ENCODE results near the gene HSPA12B. TPM values are rescaled to one million over a fixed set of nuclear protein-coding genes. Genes with fewer than 3 reads are reported as not detected.

HSPA12B gene
- total RNA-seq, 1 donor from 2014 or later: 21.6 TPM

DNA sequence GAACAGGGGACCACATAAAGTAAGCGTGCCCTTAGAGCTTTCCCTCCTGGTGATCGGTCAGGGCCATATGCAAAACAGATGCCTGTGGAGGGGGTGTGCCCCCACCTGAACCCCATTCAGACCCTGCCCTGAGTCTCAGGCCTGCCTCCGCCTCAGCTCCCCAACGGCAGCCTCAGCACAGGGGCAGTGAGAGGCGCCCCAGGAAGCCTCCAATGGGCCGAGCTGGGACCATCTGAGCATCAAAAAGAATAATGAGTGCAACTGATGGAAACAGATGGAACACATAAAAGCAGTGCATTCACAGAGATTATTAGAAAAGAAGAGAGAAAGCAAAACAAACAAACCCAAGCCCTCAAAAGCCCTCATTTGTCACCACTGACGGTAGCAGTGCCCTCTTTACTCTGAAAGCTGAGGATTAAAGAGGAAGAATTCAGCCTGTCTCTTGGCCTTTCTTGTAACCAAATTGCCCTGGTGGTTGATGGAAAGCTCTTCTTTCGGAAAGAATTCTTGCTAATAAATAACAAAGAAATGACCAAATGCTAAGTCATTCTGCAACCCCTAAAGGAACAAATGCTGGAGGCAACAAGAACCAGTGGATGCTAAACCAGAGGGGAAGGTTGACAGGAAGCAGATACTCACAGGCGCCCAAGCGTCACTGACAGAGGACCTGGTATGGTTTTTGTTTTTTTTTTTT is 28.3 kb downstream of the HSPA12B start:
- Histone ChIP-seq H3K9me3 (no peaks in the 10 kb centered on the region), H3K27me3 (no peaks in the 10 kb centered on the region), H3K36me3 (no peaks in the 10 kb centered on the region), H3K27ac (no peak overlapping the region), H3K4me3 (no peak overlapping the region), H3K4me1 (peaks cover 18% of the 10 kb centered on the region)
- no peak for TF ChIP-seq POLR2A (IDR thresholded peaks at IDR 0.05)
- TF ChIP-seq, protein P1, sequence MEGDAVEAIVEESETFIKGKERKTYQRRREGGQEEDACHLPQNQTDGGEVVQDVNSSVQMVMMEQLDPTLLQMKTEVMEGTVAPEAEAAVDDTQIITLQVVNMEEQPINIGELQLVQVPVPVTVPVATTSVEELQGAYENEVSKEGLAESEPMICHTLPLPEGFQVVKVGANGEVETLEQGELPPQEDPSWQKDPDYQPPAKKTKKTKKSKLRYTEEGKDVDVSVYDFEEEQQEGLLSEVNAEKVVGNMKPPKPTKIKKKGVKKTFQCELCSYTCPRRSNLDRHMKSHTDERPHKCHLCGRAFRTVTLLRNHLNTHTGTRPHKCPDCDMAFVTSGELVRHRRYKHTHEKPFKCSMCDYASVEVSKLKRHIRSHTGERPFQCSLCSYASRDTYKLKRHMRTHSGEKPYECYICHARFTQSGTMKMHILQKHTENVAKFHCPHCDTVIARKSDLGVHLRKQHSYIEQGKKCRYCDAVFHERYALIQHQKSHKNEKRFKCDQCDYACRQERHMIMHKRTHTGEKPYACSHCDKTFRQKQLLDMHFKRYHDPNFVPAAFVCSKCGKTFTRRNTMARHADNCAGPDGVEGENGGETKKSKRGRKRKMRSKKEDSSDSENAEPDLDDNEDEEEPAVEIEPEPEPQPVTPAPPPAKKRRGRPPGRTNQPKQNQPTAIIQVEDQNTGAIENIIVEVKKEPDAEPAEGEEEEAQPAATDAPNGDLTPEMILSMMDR (IDR thresholded peaks at IDR 0.05): no peak
- TF ChIP-seq POLR2AphosphoS5 (IDR thresholded peaks at IDR 0.05; ENCODE audit: insufficient read depth in 1 of 2, low read depth in 1 of 2): no peak
- DNase-seq (ENCODE audit: extremely low spot score in 2 of 2): no peak
- intact Hi-C loops (cut with DNase I): no loop called here

DNA sequence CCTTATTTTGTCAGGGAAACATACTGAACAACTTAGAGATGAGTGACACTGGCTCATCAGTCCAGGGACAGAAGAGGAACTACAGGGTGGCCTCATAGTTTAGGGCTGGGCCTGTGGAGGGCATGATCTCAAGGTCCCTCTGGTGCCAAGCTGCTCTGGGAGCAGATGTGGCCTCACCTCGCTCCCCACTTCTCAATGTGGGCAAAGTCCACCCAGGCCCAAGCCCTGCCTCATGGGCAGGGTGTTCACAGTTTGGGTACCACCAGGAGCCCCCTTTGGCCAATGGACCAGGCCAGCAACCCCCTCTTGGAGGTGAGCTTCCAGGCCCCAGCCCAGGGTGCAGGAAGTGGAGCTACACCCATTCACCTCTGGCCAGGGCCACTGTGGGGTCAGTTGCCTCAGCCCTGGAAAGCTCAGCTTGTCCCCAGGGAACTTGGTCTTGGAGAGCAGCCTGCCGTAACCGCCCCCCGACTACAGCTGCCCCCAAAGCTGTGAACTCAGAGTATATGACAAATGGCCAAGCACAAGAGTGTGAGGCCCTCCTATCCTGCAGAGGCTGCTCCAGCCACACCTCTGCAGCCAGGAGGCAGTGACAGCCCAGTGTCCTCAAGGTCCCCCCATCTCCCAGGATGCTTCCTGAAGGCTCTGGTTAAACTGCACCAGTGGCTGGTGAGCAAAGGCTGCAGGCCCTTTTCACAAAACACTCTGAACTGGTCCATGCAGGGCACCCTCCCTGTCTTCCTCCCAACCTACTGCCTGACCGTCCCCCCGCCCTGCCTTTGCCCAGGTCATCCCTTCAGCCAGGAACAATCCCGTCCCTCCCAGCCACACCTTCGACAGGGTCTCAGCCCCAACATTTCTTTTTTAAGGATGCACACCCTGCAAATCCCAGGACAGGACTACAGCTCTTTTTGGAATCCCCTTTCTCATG is 31.5 kb downstream of the HSPA12B start:
- Histone ChIP-seq H3K36me3 (no peaks in the 10 kb centered on the region), H3K9me3 (no peaks in the 10 kb centered on the region), H3K4me1 (peaks cover 38% of the 10 kb centered on the region), H3K27me3 (no peaks in the 10 kb centered on the region), H3K27ac (no peak overlapping the region), H3K4me3 (no peak overlapping the region)
- DNase-seq (ENCODE audit: extremely low spot score in 2 of 2): no peak
- TF ChIP-seq, protein P1 (IDR thresholded peaks at IDR 0.05): no peak
- TF ChIP-seq POLR2A (IDR thresholded peaks at IDR 0.05): no peak
- no peak for TF ChIP-seq POLR2AphosphoS5 (IDR thresholded peaks at IDR 0.05; ENCODE audit: insufficient read depth in 1 of 2, low read depth in 1 of 2)
- intact Hi-C loops (cut with DNase I): no loop called here

DNA sequence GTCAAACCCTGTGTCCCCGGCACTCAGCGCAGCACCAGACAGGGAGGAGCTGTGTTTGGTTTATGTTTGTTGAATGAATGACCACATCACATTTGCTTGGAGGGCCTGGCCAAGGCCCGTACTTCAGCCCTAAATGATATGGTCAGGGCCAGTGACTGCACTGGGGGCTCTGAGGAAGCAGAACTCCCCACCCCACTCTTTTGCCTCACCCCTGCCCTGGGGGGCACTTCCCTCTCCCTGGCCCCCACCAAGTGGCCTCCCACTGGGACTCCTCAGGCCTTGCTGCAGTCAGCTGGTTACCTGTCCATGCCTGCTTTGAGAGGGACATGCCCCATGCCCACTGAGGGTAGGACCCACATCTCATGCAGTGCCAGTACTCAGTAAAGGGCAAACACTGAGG is 32.2 kb downstream of the HSPA12B start:
- H3K27me3 ChIP-seq: no peaks in the 10 kb centered on the region
- H3K27ac ChIP-seq: no peak overlapping the region
- TF ChIP-seq POLR2A (IDR thresholded peaks at IDR 0.05) (no peak), POLR2AphosphoS5 (IDR thresholded peaks at IDR 0.05; ENCODE audit: insufficient read depth in 1 of 2, low read depth in 1 of 2) (no peak)
- TF ChIP-seq, protein P1 (IDR thresholded peaks at IDR 0.05): no peak
- DNase-seq (ENCODE audit: extremely low spot score in 2 of 2): no peak
- intact Hi-C loops (cut with DNase I): no loop called here
- H3K9me3 ChIP-seq: no peaks in the 10 kb centered on the region
- H3K4me3 ChIP-seq: no peak overlapping the region
- no peaks in the 10 kb centered on the region for H3K36me3 ChIP-seq
- peaks cover 43% of the 10 kb centered on the region for H3K4me1 ChIP-seq

DNA sequence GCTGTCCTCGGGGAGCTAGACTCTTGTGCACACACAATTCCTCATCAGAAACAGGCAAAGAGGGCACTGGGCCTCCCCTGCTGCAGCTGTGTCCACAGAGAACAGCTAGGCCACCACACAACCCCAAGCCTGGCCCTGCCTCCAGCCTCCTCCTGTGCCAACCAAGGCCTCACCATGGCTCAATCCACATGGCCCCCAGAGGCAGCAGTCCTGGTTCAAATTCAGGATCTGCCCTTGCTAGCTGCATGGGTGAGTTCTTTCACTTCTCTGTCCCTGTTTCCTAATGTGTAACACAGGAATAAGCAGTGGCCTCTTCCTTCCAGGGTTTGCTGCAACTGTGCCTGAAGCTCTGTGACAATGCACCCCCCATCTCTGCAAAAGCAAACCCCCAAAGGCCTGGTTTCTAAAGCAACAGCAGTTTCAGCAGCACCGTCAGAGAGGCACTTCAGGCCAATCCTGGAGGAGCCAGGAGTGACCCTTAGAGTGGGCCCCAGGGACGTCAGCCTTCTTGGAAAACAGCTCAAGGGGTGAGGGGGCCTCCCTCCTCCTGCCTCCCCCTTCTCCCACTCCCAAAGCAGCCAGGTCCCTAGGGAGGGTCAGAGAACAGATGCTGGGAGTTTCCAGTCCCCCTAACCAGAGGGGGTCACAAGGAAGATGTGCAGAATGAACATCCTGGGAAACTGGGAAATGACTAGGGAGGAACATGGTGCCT is 32.8 kb downstream of the HSPA12B start:
- no peak overlapping the region for H3K4me3 ChIP-seq
- H3K4me1 ChIP-seq: peaks cover 43% of the 10 kb centered on the region
- no peak overlapping the region for H3K27ac ChIP-seq
- TF ChIP-seq, protein P1 (IDR thresholded peaks at IDR 0.05): no peak
- TF ChIP-seq POLR2AphosphoS5 (IDR thresholded peaks at IDR 0.05; ENCODE audit: insufficient read depth in 1 of 2, low read depth in 1 of 2): no peak
- TF ChIP-seq POLR2A (IDR thresholded peaks at IDR 0.05): no peak
- no peaks in the 10 kb centered on the region for H3K9me3 ChIP-seq
- no peaks in the 10 kb centered on the region for H3K36me3 ChIP-seq
- H3K27me3 ChIP-seq: no peaks in the 10 kb centered on the region
- no peak for DNase-seq (ENCODE audit: extremely low spot score in 2 of 2)
- intact Hi-C loops (cut with DNase I): no loop called here

Data from vagina (tissue), 2 donors.